IMR-90 (cell line): ENCODE results near the gene ARAP1. TPM values are rescaled to one million over a fixed set of nuclear protein-coding genes. Genes with fewer than 3 reads are reported as not detected.

ENCODE experiments used
- ATAC-seq: fragments of 200-7000 bp; cut with Tn5 transposase; 2 replicates; pipeline ENCODE4 v1.9.1; 2020; ENCODE audit warnings: low read depth, mild to moderate bottlenecking, moderate library complexity
- BruUV-seq: library from RNA; stranded (reverse); fragments of 400-500 nt; replicated peaks from 2 replicates; lab custom pipeline; 2021; lab: Mats Ljungman, UMichigan
- CTCF ChIA-PET: fragments of 300-600 bp; formaldehyde crosslinking; extraction: SDS; loops from one replicate; lab custom pipeline; 2021; ENCODE audit warnings: antibody characterized with exemption; lab: Yijun Ruan, JAX
- POLR2A ChIA-PET: fragments of 300-600 bp; sonication (Branson Sonifier 250); formaldehyde crosslinking; loops from one replicate; lab custom pipeline; 2022; ENCODE audit warnings: antibody characterized with exemption; ENCODE audit not compliant: unreplicated experiment; lab: Charles Lee
- DNase-seq: peaks from one replicate; pipeline ENCODE4 v3.0.0; 2013
- H2AFZ ChIP-seq: replicated peaks from 2 replicates; pipeline ENCODE3; 2013; ENCODE audit warnings: low read length, mild to moderate bottlenecking; ENCODE audit not compliant: poor library complexity
- H2AK5ac ChIP-seq: 2 replicates; pipeline ENCODE4 v1.6.1; 2013; ENCODE audit warnings: low read depth, low read length, inconsistent platforms
- H2AK9ac ChIP-seq: replicated peaks from 2 replicates; pipeline ENCODE3; 2013; ENCODE audit warnings: mild to moderate bottlenecking, low read depth, low read length, moderate library complexity; ENCODE audit not compliant: poor library complexity
- H2BK120ac ChIP-seq: 2 replicates; pipeline ENCODE4 v1.6.1; 2013; ENCODE audit warnings: low read depth, low read length, inconsistent platforms
- H2BK15ac ChIP-seq: 3 replicates; pipeline ENCODE4 v1.6.1; 2013; ENCODE audit warnings: low read depth, low read length, inconsistent platforms
- H2BK20ac ChIP-seq: 2 replicates; pipeline ENCODE4 v1.6.1; 2013; ENCODE audit warnings: low read depth, mild to moderate bottlenecking, inconsistent platforms, low read length, moderate library complexity
- H2BK5ac ChIP-seq: 2 replicates; pipeline ENCODE4 v1.6.1; 2013; ENCODE audit warnings: mild to moderate bottlenecking, low read depth, low read length, inconsistent platforms; ENCODE audit not compliant: poor library complexity, severe bottlenecking
- H3K14ac ChIP-seq: replicated peaks from 2 replicates; pipeline ENCODE4 v1.6.1; 2013; ENCODE audit warnings: low read depth, low read length, inconsistent platforms
- H3K18ac ChIP-seq: 2 replicates; pipeline ENCODE4 v1.6.1; 2013; ENCODE audit warnings: low read depth, low read length, control low read depth
- H3K23ac ChIP-seq: 2 replicates; pipeline ENCODE4 v1.6.1; 2013; ENCODE audit warnings: low read depth, low read length, inconsistent platforms
- H3K27ac ChIP-seq: 2 replicates; pipeline ENCODE4 v1.5.1; 2013; ENCODE audit warnings: mild to moderate bottlenecking, control low read depth, low read length; ENCODE audit not compliant: insufficient read depth
- H3K27me3 ChIP-seq: 2 replicates; pipeline ENCODE4 v1.6.1; 2013; ENCODE audit warnings: low read length; ENCODE audit not compliant: control insufficient read depth, insufficient read depth
- H3K36me3 ChIP-seq: 2 replicates; pipeline ENCODE4 v1.6.1; 2013; ENCODE audit warnings: low read length, mixed read lengths; ENCODE audit not compliant: control insufficient read depth, insufficient read depth
- H3K4ac ChIP-seq: 2 replicates; pipeline ENCODE4 v1.6.1; 2013; ENCODE audit warnings: low read depth, low read length, inconsistent platforms
- H3K4me1 ChIP-seq: 2 replicates; pipeline ENCODE4 v1.6.1; 2013; ENCODE audit warnings: low read length, mixed read lengths; ENCODE audit not compliant: control insufficient read depth, insufficient read depth
- H3K4me2 ChIP-seq: 2 replicates; pipeline ENCODE4 v1.6.1; 2013; ENCODE audit warnings: low read depth, mild to moderate bottlenecking, control low read depth, low read length, moderate library complexity
- H3K4me3 ChIP-seq: 2 replicates; pipeline ENCODE4 v1.5.1; 2013; ENCODE audit warnings: low read depth, mild to moderate bottlenecking, control low read depth, low read length, moderate library complexity; ENCODE audit not compliant: insufficient read depth
- H3K56ac ChIP-seq: 2 replicates; pipeline ENCODE4 v1.6.1; 2013; ENCODE audit warnings: low read length, inconsistent platforms; ENCODE audit not compliant: insufficient read depth; ENCODE audit errors: extremely low read depth
- H3K79me1 ChIP-seq, 2 experiments: 2 replicates each; pipeline ENCODE4 v1.6.1; 2013; ENCODE audit warnings: low read length in 2 of 2, inconsistent platforms in 1 of 2, low read depth in 1 of 2
- H3K9ac ChIP-seq: 2 replicates; pipeline ENCODE4 v1.6.1; 2013; ENCODE audit warnings: low read depth, low read length, control low read depth
- H3K9me1 ChIP-seq: 2 replicates; pipeline ENCODE4 v1.6.1; 2013; ENCODE audit warnings: low read length, inconsistent platforms; ENCODE audit not compliant: insufficient read depth
- H3K9me3 ChIP-seq: 2 replicates; pipeline ENCODE4 v1.6.1; 2013; ENCODE audit warnings: low read length; ENCODE audit not compliant: control insufficient read depth, insufficient read depth
- H4K20me1 ChIP-seq: 2 replicates; pipeline ENCODE4 v1.6.1; 2013; ENCODE audit warnings: low read length, inconsistent platforms; ENCODE audit not compliant: insufficient read depth
- H4K5ac ChIP-seq: 2 replicates; pipeline ENCODE4 v1.6.1; 2013; ENCODE audit warnings: mild to moderate bottlenecking, low read depth, low read length, control low read depth
- H4K8ac ChIP-seq, 2 experiments: 2 replicates each; pipeline ENCODE4 v1.6.1; 2013; ENCODE audit warnings: low read depth in 2 of 2, low read length in 2 of 2, control low read depth in 1 of 2, inconsistent platforms in 1 of 2
- H4K91ac ChIP-seq: 2 replicates; pipeline ENCODE4 v1.6.1; 2013; ENCODE audit warnings: low read depth, low read length, inconsistent platforms; ENCODE audit not compliant: insufficient read depth
- BHLHE40 ChIP-seq: fragments of 150-350 bp; IDR thresholded peaks from 2 replicates; pipeline ENCODE4 v1.6.1; 2016; ENCODE audit warnings: mild to moderate bottlenecking, low read depth, low read length
- MAFK ChIP-seq: IDR thresholded peaks from 2 replicates; pipeline ENCODE4 v1.6.1; 2012; ENCODE audit warnings: low read depth, low read length, improper control_type of control experiment
- POLR2A ChIP-seq: IDR thresholded peaks from 2 replicates; pipeline ENCODE4 v1.6.1; 2012; ENCODE audit warnings: mild to moderate bottlenecking, low read depth, low read length
- RAD21 ChIP-seq: IDR thresholded peaks from 2 replicates; pipeline ENCODE4 v1.6.1; 2012; ENCODE audit warnings: low read length, improper control_type of control experiment
- WGBS, 2 experiments: methylation state at CpG; one replicate each; pipeline versions ENCODE4 v1.1.5 to v1.1.7; 2013; ENCODE audit warnings: missing lambda C conversion rate in 2 of 2; ENCODE audit not compliant: insufficient read length in 1 of 2; ENCODE audit errors: extremely low coverage in 2 of 2; 5-methylcytosine and 5-hydroxymethylcytosine counted together
- dilution Hi-C: fragments of 300-500 bp; cut with HindIII; formaldehyde crosslinking; loops from one replicate; pipeline ENCODE4 v1.14.3; 2018; ENCODE audit warnings: low sequenced_read_pairs; ENCODE audit not compliant: unreplicated experiment
- in situ Hi-C: fragments of 300-500 bp; cut with MboI; formaldehyde crosslinking; loops from 3 replicates; pipeline ENCODE4 v1.14.3; 2019; ENCODE audit warnings: low sequenced_read_pairs, inconsistent platforms, mixed read lengths
- intact Hi-C: fragments of 100-400 bp; cut with micrococcal nuclease; formaldehyde crosslinking; loops from 2 replicates; pipeline ENCODE4 v1.10.0; 2022
- polyA plus RNA-seq, 3 experiments: library from polyadenylated mRNA; depleted of rRNA; stranded (reverse); fragments of >200 nt; gene quantifications; 2 replicates each; pipeline ENCODE4 v1.2.3, GENCODE V29; 2012; ENCODE audit warnings: low replicate concordance in 1 of 3
- total RNA-seq: library from RNA; depleted of rRNA; stranded (reverse); fragments of >200 nt; gene quantifications from 2 replicates; pipeline ENCODE4 v1.2.3, GENCODE V29; 2012
- TF ChIP-seq, protein P1 (sequence below): conservative IDR thresholded peaks from 2 replicates; pipeline ENCODE4 v1.5.1; 2012; ENCODE audit warnings: mild to moderate bottlenecking, low read depth, low read length, improper control_type of control experiment

Gene ARAP1
- total and polyA plus RNA-seq, 2 of the 4 experiments (the other 2 are of a cell fraction): 37.6 to 63.1 TPM

DNA sequence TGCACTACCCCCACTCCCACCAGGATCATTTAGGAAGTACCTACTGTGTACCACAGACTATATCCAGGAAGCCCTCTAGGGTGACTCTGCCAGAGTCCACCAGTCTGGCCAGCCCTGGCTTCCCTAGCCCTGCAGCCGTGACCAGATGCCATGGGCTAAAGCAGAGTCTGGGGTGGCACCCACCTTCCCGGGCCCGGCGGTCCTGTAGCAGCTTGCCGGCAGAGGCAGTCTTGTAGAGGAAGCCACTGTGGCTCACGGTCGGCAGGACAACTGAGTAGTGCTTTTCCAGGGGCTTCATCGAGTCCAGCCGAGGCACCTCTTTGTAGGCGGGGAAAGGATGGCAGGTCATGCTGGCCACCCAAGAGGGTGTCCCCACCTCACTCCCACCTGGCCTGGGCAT, 50.7 kb downstream of the ARAP1 start:
- 89% methylated on average over 3 of the region's 10 CpGs; no CpG with 5 or more reads in 1 of the 2 experiments for whole genome bisulfite sequencing, 2 experiments
- peaks cover 72% of the 10 kb centered on the region for H3K36me3 ChIP-seq
- no peak overlapping the region for H3K56ac ChIP-seq
- H3K4me1 ChIP-seq: peaks cover 19% of the 10 kb centered on the region
- no peaks in the 10 kb centered on the region for H3K27me3 ChIP-seq
- peaks cover 23% of the 10 kb centered on the region for H4K20me1 ChIP-seq
- DNase-seq (no peak), ATAC-seq (no peak)
- H3K9me3 ChIP-seq: no peaks in the 10 kb centered on the region
- H3K18ac ChIP-seq: no peak overlapping the region
- peaks cover 13% of the 10 kb centered on the region; the same call in 1 of the 2 replicates for H3K9me1 ChIP-seq
- in situ Hi-C loops (no loop called here), intact Hi-C loops (no loop called here), dilution Hi-C loops (no loop called here)
- no peak overlapping the region for H2AK9ac ChIP-seq
- no peak overlapping the region for H3K4ac ChIP-seq
- H3K14ac ChIP-seq: no peak overlapping the region
- H2AK5ac ChIP-seq: no peak overlapping the region
- no peak overlapping the region for H4K91ac ChIP-seq
- no peak overlapping the region for H2BK20ac ChIP-seq
- TF ChIP-seq MAFK (no peak), BHLHE40 (no peak), RAD21 (no peak), POLR2A (no peak)
- TF ChIP-seq, protein P1, sequence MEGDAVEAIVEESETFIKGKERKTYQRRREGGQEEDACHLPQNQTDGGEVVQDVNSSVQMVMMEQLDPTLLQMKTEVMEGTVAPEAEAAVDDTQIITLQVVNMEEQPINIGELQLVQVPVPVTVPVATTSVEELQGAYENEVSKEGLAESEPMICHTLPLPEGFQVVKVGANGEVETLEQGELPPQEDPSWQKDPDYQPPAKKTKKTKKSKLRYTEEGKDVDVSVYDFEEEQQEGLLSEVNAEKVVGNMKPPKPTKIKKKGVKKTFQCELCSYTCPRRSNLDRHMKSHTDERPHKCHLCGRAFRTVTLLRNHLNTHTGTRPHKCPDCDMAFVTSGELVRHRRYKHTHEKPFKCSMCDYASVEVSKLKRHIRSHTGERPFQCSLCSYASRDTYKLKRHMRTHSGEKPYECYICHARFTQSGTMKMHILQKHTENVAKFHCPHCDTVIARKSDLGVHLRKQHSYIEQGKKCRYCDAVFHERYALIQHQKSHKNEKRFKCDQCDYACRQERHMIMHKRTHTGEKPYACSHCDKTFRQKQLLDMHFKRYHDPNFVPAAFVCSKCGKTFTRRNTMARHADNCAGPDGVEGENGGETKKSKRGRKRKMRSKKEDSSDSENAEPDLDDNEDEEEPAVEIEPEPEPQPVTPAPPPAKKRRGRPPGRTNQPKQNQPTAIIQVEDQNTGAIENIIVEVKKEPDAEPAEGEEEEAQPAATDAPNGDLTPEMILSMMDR: no peak
- ChIA-PET POLR2A (no interaction called here), CTCF (no interaction called here)
- peaks cover 0 to 17% of the 10 kb centered on the region in 2 experiments; a peak in 1 of 4 replicates for H3K79me1 ChIP-seq
- no peak overlapping the region for H4K5ac ChIP-seq
- H3K23ac ChIP-seq: no peak overlapping the region
- H2AFZ ChIP-seq: no peak overlapping the region
- no peak overlapping the region for H2BK120ac ChIP-seq
- H3K27ac ChIP-seq: no peak overlapping the region
- no peak overlapping the region for H2BK5ac ChIP-seq
- no peak overlapping the region for H3K9ac ChIP-seq
- no peak overlapping the region for H4K8ac ChIP-seq
- BruUV-seq: no TSS peak
- no peak overlapping the region for H3K4me3 ChIP-seq
- H2BK15ac ChIP-seq: no peak overlapping the region
- H3K4me2 ChIP-seq: no peak overlapping the region
